ENCODE data around the gene GAREM1. TPM values are rescaled to one million over a fixed set of nuclear protein-coding genes. Genes with fewer than 3 reads are reported as not detected.

Gene GAREM1
- total and polyA plus RNA-seq, 7 experiments from 2014 or later: 0.06 to 1.0 (median 0.43) TPM; not detected in 2

GRCh38 chr18:32262092-32262491 lies 208.6 kb downstream of the GAREM1 start:
- Histone ChIP-seq H3K9me3 (ENCODE audit: control insufficient read depth in 2 of 3, low read length in 3 of 3) (no peaks in the 10 kb centered on the region), H3K27ac (ENCODE audit: low read depth, low read length) (no peak overlapping the region), H3K27me3 (ENCODE audit: control insufficient read depth in 2 of 2, insufficient read depth in 2 of 2, low read length in 2 of 2) (no peaks in the 10 kb centered on the region), H3K4me3 (ENCODE audit: low read length) (no peak overlapping the region), H3K4me1 (ENCODE audit: control insufficient read depth in 2 of 2, insufficient read depth in 2 of 2, low read length in 2 of 2) (no peaks in the 10 kb centered on the region), H3K36me3 (ENCODE audit: control insufficient read depth in 2 of 3, insufficient read depth in 3 of 3, low read length in 3 of 3) (no peaks in the 10 kb centered on the region)
- CTCF ChIA-PET: no interaction called here
- Mint-ChIP-seq H3K27ac (no peak overlapping the region), H3K9me3 (no peaks in the 10 kb centered on the region), H3K4me1 (peaks cover 0 to 2% (median 0%) of the 10 kb centered on the region in 7 donors), H3K36me3 (no peaks in the 10 kb centered on the region), H3K27me3 (peaks cover 12 to 37% (median 20%) of the 10 kb centered on the region in 5 donors), H3K4me3 (no peak overlapping the region)
- intact Hi-C loops (cut with micrococcal nuclease): no loop called here
- ATAC-seq (no peak), DNase-seq (no peak)
- POLR2A ChIA-PET: no interaction called here

- ATAC-seq (no peak), DNase-seq (no peak)
- H3K4me1 Mint-ChIP-seq: peaks cover 0 to 2% (median 0%) of the 10 kb centered on the region in 7 donors
- H3K27ac Mint-ChIP-seq: no peak overlapping the region
- Histone ChIP-seq H3K27me3 (ENCODE audit: control insufficient read depth in 2 of 2, insufficient read depth in 2 of 2, low read length in 2 of 2) (no peaks in the 10 kb centered on the region), H3K9me3 (ENCODE audit: control insufficient read depth in 2 of 3, low read length in 3 of 3) (no peaks in the 10 kb centered on the region), H3K4me3 (ENCODE audit: low read length) (no peak overlapping the region), H3K36me3 (ENCODE audit: control insufficient read depth in 2 of 3, insufficient read depth in 3 of 3, low read length in 3 of 3) (no peaks in the 10 kb centered on the region), H3K4me1 (ENCODE audit: control insufficient read depth in 2 of 2, insufficient read depth in 2 of 2, low read length in 2 of 2) (no peaks in the 10 kb centered on the region), H3K27ac (ENCODE audit: low read depth, low read length) (no peak overlapping the region)
- peaks cover 12 to 42% (median 30%) of the 10 kb centered on the region in 5 donors for H3K27me3 Mint-ChIP-seq
- ChIA-PET POLR2A (no interaction called here), CTCF (no interaction called here)
- H3K4me3 Mint-ChIP-seq: no peak overlapping the region
- H3K9me3 Mint-ChIP-seq: no peaks in the 10 kb centered on the region
- intact Hi-C loops (cut with micrococcal nuclease): no loop called here
- H3K36me3 Mint-ChIP-seq: no peaks in the 10 kb centered on the region
These were observed 209.7 kb downstream of the GAREM1 start for GRCh38 chr18:32261003-32261402.

- Mint-ChIP-seq H3K4me3 (no peak overlapping the region), H3K27me3 (peaks cover 11 to 46% (median 34%) of the 10 kb centered on the region in 5 donors), H3K36me3 (no peaks in the 10 kb centered on the region), H3K27ac (no peak overlapping the region), H3K4me1 (peaks cover 0 to 2% (median 0%) of the 10 kb centered on the region in 7 donors), H3K9me3 (no peaks in the 10 kb centered on the region)
- Histone ChIP-seq H3K4me1 (ENCODE audit: control insufficient read depth in 2 of 2, insufficient read depth in 2 of 2, low read length in 2 of 2) (no peaks in the 10 kb centered on the region), H3K27ac (ENCODE audit: low read depth, low read length) (no peak overlapping the region), H3K4me3 (ENCODE audit: low read length) (no peak overlapping the region), H3K9me3 (ENCODE audit: control insufficient read depth in 2 of 3, low read length in 3 of 3) (no peaks in the 10 kb centered on the region), H3K27me3 (ENCODE audit: control insufficient read depth in 2 of 2, insufficient read depth in 2 of 2, low read length in 2 of 2) (no peaks in the 10 kb centered on the region), H3K36me3 (ENCODE audit: control insufficient read depth in 2 of 3, insufficient read depth in 3 of 3, low read length in 3 of 3) (no peaks in the 10 kb centered on the region)
- POLR2A ChIA-PET: no interaction called here
- DNase-seq: no peak
- no peak for ATAC-seq
- CTCF ChIA-PET: interaction anchor here (0.7 to 0.9 kb wide), 2 partner anchors 12 to 52 kb away, joined by 3 read pairs; no protein-coding TSS in a partner anchor
- intact Hi-C loops (cut with micrococcal nuclease): no loop called here
These were observed 211.1 kb downstream of the GAREM1 start for GRCh38 chr18:32259553-32259952.

- H3K4me1 Mint-ChIP-seq: peaks cover 0 to 2% (median 0%) of the 10 kb centered on the region in 7 donors
- ChIA-PET CTCF (interaction anchor here (0.7 kb wide), 1 partner anchor 163 kb away, joined by 6 read pairs; no protein-coding TSS in a partner anchor), POLR2A (no interaction called here)
- H3K27me3 ChIP-seq (ENCODE audit: control insufficient read depth in 2 of 2, insufficient read depth in 2 of 2, low read length in 2 of 2): no peaks in the 10 kb centered on the region
- no peak overlapping the region for H3K27ac ChIP-seq (ENCODE audit: low read depth, low read length)
- H3K4me1 ChIP-seq (ENCODE audit: control insufficient read depth in 2 of 2, insufficient read depth in 2 of 2, low read length in 2 of 2): no peaks in the 10 kb centered on the region
- ATAC-seq (peak; percentile 36), DNase-seq (no peak)
- no peaks in the 10 kb centered on the region for H3K36me3 ChIP-seq (ENCODE audit: control insufficient read depth in 2 of 3, insufficient read depth in 3 of 3, low read length in 3 of 3)
- H3K9me3 ChIP-seq (ENCODE audit: control insufficient read depth in 2 of 3, low read length in 3 of 3): no peaks in the 10 kb centered on the region
- no peak overlapping the region for H3K4me3 ChIP-seq (ENCODE audit: low read length)
- no peaks in the 10 kb centered on the region for H3K9me3 Mint-ChIP-seq
- H3K27ac Mint-ChIP-seq: no peak overlapping the region
- H3K36me3 Mint-ChIP-seq: no peaks in the 10 kb centered on the region
- peaks cover 11 to 46% (median 34%) of the 10 kb centered on the region in 5 donors for H3K27me3 Mint-ChIP-seq
- intact Hi-C loops (cut with micrococcal nuclease): no loop called here
- no peak overlapping the region for H3K4me3 Mint-ChIP-seq
These were observed 212.0 kb downstream of the GAREM1 start for GRCh38 chr18:32258558-32259204.

- no peaks in the 10 kb centered on the region for H3K9me3 ChIP-seq (ENCODE audit: control insufficient read depth in 2 of 3, low read length in 3 of 3)
These were observed 212.5 kb downstream of the GAREM1 start for GRCh38 chr18:32258148-32258547.

GRCh38 chr18:32257084-32257785 lies 213.4 kb downstream of the GAREM1 start:
- H3K4me3 Mint-ChIP-seq: no peak overlapping the region
- Histone ChIP-seq H3K4me1 (ENCODE audit: control insufficient read depth in 2 of 2, insufficient read depth in 2 of 2, low read length in 2 of 2) (no peaks in the 10 kb centered on the region), H3K27ac (ENCODE audit: low read depth, low read length) (no peak overlapping the region), H3K27me3 (ENCODE audit: control insufficient read depth in 2 of 2, insufficient read depth in 2 of 2, low read length in 2 of 2) (no peaks in the 10 kb centered on the region), H3K4me3 (ENCODE audit: low read length) (no peak overlapping the region), H3K36me3 (ENCODE audit: control insufficient read depth in 2 of 3, insufficient read depth in 3 of 3, low read length in 3 of 3) (no peaks in the 10 kb centered on the region), H3K9me3 (ENCODE audit: control insufficient read depth in 2 of 3, low read length in 3 of 3) (no peaks in the 10 kb centered on the region)
- CTCF ChIA-PET: no interaction called here
- peak; percentile 42 for ATAC-seq
- no peak overlapping the region for H3K27ac Mint-ChIP-seq
- H3K4me1 Mint-ChIP-seq: peaks cover 0 to 2% (median 0%) of the 10 kb centered on the region in 7 donors
- H3K36me3 Mint-ChIP-seq: no peaks in the 10 kb centered on the region
- intact Hi-C loops (cut with micrococcal nuclease): no loop called here
- no peaks in the 10 kb centered on the region for H3K9me3 Mint-ChIP-seq
- DNase-seq: no peak
- peaks cover 16 to 44% (median 41%) of the 10 kb centered on the region in 5 donors for H3K27me3 Mint-ChIP-seq
- POLR2A ChIA-PET: no interaction called here

More at GRCh38 chr18:32258148-32258547, 212.5 kb downstream of the GAREM1 start:
- H3K4me1 Mint-ChIP-seq: peaks cover 0 to 2% (median 0%) of the 10 kb centered on the region in 7 donors
- no peak overlapping the region for H3K27ac Mint-ChIP-seq
- DNase-seq: no peak
- H3K4me3 ChIP-seq (ENCODE audit: low read length): no peak overlapping the region
- H3K27me3 Mint-ChIP-seq: peaks cover 11 to 43% (median 36%) of the 10 kb centered on the region in 5 donors
- no peak overlapping the region for H3K27ac ChIP-seq (ENCODE audit: low read depth, low read length)
- no peak for ATAC-seq
- POLR2A ChIA-PET: no interaction called here
- no peaks in the 10 kb centered on the region for H3K36me3 Mint-ChIP-seq
- no peaks in the 10 kb centered on the region for H3K27me3 ChIP-seq (ENCODE audit: control insufficient read depth in 2 of 2, insufficient read depth in 2 of 2, low read length in 2 of 2)
- H3K4me3 Mint-ChIP-seq: no peak overlapping the region
- no peaks in the 10 kb centered on the region for H3K9me3 Mint-ChIP-seq
- intact Hi-C loops (cut with micrococcal nuclease): no loop called here
- H3K4me1 ChIP-seq (ENCODE audit: control insufficient read depth in 2 of 2, insufficient read depth in 2 of 2, low read length in 2 of 2): no peaks in the 10 kb centered on the region
- H3K36me3 ChIP-seq (ENCODE audit: control insufficient read depth in 2 of 3, insufficient read depth in 3 of 3, low read length in 3 of 3): no peaks in the 10 kb centered on the region
- CTCF ChIA-PET: no interaction called here
